ENCODE measurements around the gene EMP3.

The EMP3 gene

DNA sequence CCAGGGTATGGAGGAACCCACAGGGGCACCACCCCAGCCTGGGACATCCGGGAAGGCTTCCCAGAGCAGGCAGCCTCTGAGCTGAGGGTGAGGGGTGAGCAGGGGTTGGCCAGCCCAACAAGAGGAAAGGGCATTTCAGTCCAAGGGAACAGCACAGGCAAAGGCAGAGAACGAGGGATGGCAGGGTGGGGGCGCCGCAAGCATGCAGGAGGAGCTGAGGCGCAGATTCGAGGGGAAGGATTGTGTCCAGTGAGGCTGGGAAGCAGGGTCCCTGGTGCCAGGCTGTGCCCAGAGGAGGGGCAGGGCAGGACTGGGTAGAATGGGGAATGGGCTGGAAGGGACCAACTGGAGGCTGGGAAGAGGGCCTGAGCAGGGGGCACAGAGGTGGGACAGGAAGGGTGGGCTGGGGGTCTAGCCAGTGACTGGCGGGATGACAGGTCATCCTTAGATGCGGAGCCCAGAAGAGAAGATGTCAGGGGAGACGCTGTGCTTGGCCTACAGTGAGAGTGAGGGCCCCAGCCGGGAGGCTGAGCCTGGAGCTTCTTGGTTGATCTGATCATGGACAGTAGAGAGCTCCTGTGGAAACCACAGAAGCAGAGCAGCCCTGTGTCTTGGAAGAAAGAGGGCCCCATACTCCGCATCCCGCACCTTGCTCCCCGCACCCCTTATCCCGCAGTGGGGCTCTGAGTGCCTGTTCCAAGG, 13.6 kb downstream of the EMP3 start:
- Histone ChIP-seq H3K79me2 (ENCODE audit: control insufficient read depth, insufficient read depth, low read length) (no peaks in the 10 kb centered on the region), H3K27ac (ENCODE audit: low read depth, low read length) (no peak overlapping the region), H2BK15ac (replicated peaks; ENCODE audit: low read depth) (no peak overlapping the region), H3K4me3 (ENCODE audit: low read length) (no peak overlapping the region), H3K36me3 (ENCODE audit: control insufficient read depth, insufficient read depth, low read length) (no peaks in the 10 kb centered on the region), H3K4me2 (ENCODE audit: low read length) (no peak overlapping the region), H3K56ac (ENCODE audit: low read length) (no peak overlapping the region), H2BK5ac (ENCODE audit: low read length) (no peak overlapping the region), H2AK5ac (ENCODE audit: low read length) (no peak overlapping the region), H3K9ac (ENCODE audit: low read length) (no peak overlapping the region), H3K23ac (ENCODE audit: low read length) (no peak overlapping the region), H3K27me3 (ENCODE audit: insufficient read depth, low read length, poor library complexity) (no peaks in the 10 kb centered on the region), H2BK120ac (ENCODE audit: low read depth, low read length) (no peak overlapping the region), H4K8ac (ENCODE audit: low read depth, low read length) (no peak overlapping the region), H4K5ac (ENCODE audit: low read length) (no peak overlapping the region), H3K4me1 (ENCODE audit: control insufficient read depth, low read depth, low read length) (no peaks in the 10 kb centered on the region), H3K4ac (ENCODE audit: low read depth, low read length) (no peak overlapping the region), H3K18ac (ENCODE audit: low read length) (no peak overlapping the region), H3K79me1 (ENCODE audit: low read length) (no peaks in the 10 kb centered on the region)
- DNase-seq: no peak
- WGBS (ENCODE audit: extremely low coverage, insufficient coverage, low lambda C conversion rate): no CpG with 5 or more reads among the region's 14 CpGs

DNA sequence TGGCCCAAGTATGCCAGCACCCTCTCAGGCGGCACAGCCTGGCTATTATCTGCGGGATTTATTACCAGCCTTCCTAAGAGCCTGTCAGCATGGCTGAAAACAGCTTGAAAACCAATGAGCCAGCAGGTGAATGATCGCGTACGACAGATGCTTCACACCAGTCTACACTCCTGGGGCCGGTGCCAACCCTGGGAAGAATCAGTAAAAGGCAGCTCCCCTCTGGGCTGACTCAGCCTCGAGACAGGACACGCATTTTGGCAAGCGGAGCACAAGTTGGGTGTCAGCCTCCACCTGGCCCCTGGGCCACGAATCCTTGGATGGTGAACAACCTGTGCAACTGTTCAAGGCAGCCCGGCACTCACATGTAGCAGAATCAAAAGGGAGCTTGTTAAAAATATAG, 15.6 kb downstream of the EMP3 start:
- Histone ChIP-seq H2BK5ac (ENCODE audit: low read length) (no peak overlapping the region), H3K18ac (ENCODE audit: low read length) (no peak overlapping the region), H3K4me2 (ENCODE audit: low read length) (no peak overlapping the region), H2AK5ac (ENCODE audit: low read length) (no peak overlapping the region), H3K4ac (ENCODE audit: low read depth, low read length) (no peak overlapping the region), H3K4me1 (ENCODE audit: control insufficient read depth, low read depth, low read length) (no peaks in the 10 kb centered on the region), H3K79me2 (ENCODE audit: control insufficient read depth, insufficient read depth, low read length) (no peaks in the 10 kb centered on the region), H4K5ac (ENCODE audit: low read length) (no peak overlapping the region), H3K79me1 (ENCODE audit: low read length) (no peaks in the 10 kb centered on the region), H2BK15ac (replicated peaks; ENCODE audit: low read depth) (no peak overlapping the region), H3K36me3 (ENCODE audit: control insufficient read depth, insufficient read depth, low read length) (no peaks in the 10 kb centered on the region), H4K8ac (ENCODE audit: low read depth, low read length) (no peak overlapping the region), H3K23ac (ENCODE audit: low read length) (no peak overlapping the region), H3K27ac (ENCODE audit: low read depth, low read length) (no peak overlapping the region), H3K9ac (ENCODE audit: low read length) (no peak overlapping the region), H2BK120ac (ENCODE audit: low read depth, low read length) (no peak overlapping the region), H3K56ac (ENCODE audit: low read length) (no peak overlapping the region), H3K27me3 (ENCODE audit: insufficient read depth, low read length, poor library complexity) (no peaks in the 10 kb centered on the region), H3K4me3 (ENCODE audit: low read length) (no peak overlapping the region)
- no CpG with 5 or more reads among the region's 11 CpGs for WGBS (ENCODE audit: extremely low coverage, insufficient coverage, low lambda C conversion rate)
- no peak for DNase-seq

GRCh38 chr19:48341515-48342413, 16.4 kb downstream of the EMP3 start:
- H3K4me1 ChIP-seq (ENCODE audit: control insufficient read depth, low read depth, low read length): no peaks in the 10 kb centered on the region
- no peak overlapping the region for H3K56ac ChIP-seq (ENCODE audit: low read length)

GRCh38 chr19:48342414-48342738, 17.0 kb downstream of the EMP3 start:
- no peak overlapping the region for H2BK5ac ChIP-seq (ENCODE audit: low read length)
- WGBS (ENCODE audit: extremely low coverage, insufficient coverage, low lambda C conversion rate): no CpG with 5 or more reads among the region's 20 CpGs
- H4K5ac ChIP-seq (ENCODE audit: low read length): no peak overlapping the region

More at GRCh38 chr19:48341515-48342413, 16.4 kb downstream of the EMP3 start:
- no peak for DNase-seq
- Histone ChIP-seq H2BK15ac (replicated peaks; ENCODE audit: low read depth) (no peak overlapping the region), H3K9ac (ENCODE audit: low read length) (no peak overlapping the region), H3K27ac (ENCODE audit: low read depth, low read length) (no peak overlapping the region), H3K27me3 (ENCODE audit: insufficient read depth, low read length, poor library complexity) (no peaks in the 10 kb centered on the region), H2BK5ac (ENCODE audit: low read length) (no peak overlapping the region), H3K36me3 (ENCODE audit: control insufficient read depth, insufficient read depth, low read length) (no peaks in the 10 kb centered on the region), H3K4me2 (ENCODE audit: low read length) (no peak overlapping the region), H4K5ac (ENCODE audit: low read length) (no peak overlapping the region), H2AK5ac (ENCODE audit: low read length) (no peak overlapping the region), H3K4ac (ENCODE audit: low read depth, low read length) (no peak overlapping the region), H2BK120ac (ENCODE audit: low read depth, low read length) (no peak overlapping the region), H3K79me1 (ENCODE audit: low read length) (no peaks in the 10 kb centered on the region), H3K18ac (ENCODE audit: low read length) (no peak overlapping the region), H3K79me2 (ENCODE audit: control insufficient read depth, insufficient read depth, low read length) (no peaks in the 10 kb centered on the region), H4K8ac (ENCODE audit: low read depth, low read length) (no peak overlapping the region), H3K23ac (ENCODE audit: low read length) (no peak overlapping the region), H3K4me3 (ENCODE audit: low read length) (no peak overlapping the region)
- no CpG with 5 or more reads among the region's 10 CpGs for WGBS (ENCODE audit: extremely low coverage, insufficient coverage, low lambda C conversion rate)

GRCh38 chr19:48342841-48343540, 17.6 kb downstream of the EMP3 start:
- no peaks in the 10 kb centered on the region for H3K27me3 ChIP-seq (ENCODE audit: insufficient read depth, low read length, poor library complexity)
- H3K79me2 ChIP-seq (ENCODE audit: control insufficient read depth, insufficient read depth, low read length): no peaks in the 10 kb centered on the region
- no peak overlapping the region for H3K4me2 ChIP-seq (ENCODE audit: low read length)
- no peak overlapping the region for H3K9ac ChIP-seq (ENCODE audit: low read length)
- no peak overlapping the region for H3K27ac ChIP-seq (ENCODE audit: low read depth, low read length)
- H3K4me1 ChIP-seq (ENCODE audit: control insufficient read depth, low read depth, low read length): no peaks in the 10 kb centered on the region
- H3K4ac ChIP-seq (ENCODE audit: low read depth, low read length): no peak overlapping the region
- no peak overlapping the region for H3K4me3 ChIP-seq (ENCODE audit: low read length)
- H2BK5ac ChIP-seq (ENCODE audit: low read length): no peak overlapping the region
- H2BK120ac ChIP-seq (ENCODE audit: low read depth, low read length): no peak overlapping the region
- H2BK15ac ChIP-seq (replicated peaks; ENCODE audit: low read depth): no peak overlapping the region
- H3K79me1 ChIP-seq (ENCODE audit: low read length): no peaks in the 10 kb centered on the region
- no peaks in the 10 kb centered on the region for H3K36me3 ChIP-seq (ENCODE audit: control insufficient read depth, insufficient read depth, low read length)
- H4K8ac ChIP-seq (ENCODE audit: low read depth, low read length): no peak overlapping the region
- no peak overlapping the region for H3K56ac ChIP-seq (ENCODE audit: low read length)
- H3K18ac ChIP-seq (ENCODE audit: low read length): no peak overlapping the region
- no peak overlapping the region for H2AK5ac ChIP-seq (ENCODE audit: low read length)
- no peak overlapping the region for H3K23ac ChIP-seq (ENCODE audit: low read length)
- WGBS (ENCODE audit: extremely low coverage, insufficient coverage, low lambda C conversion rate): no CpG with 5 or more reads among the region's 23 CpGs
- no peak overlapping the region for H4K5ac ChIP-seq (ENCODE audit: low read length)
- DNase-seq: no peak

More at GRCh38 chr19:48342414-48342738, 17.0 kb downstream of the EMP3 start:
- Histone ChIP-seq H3K4ac (ENCODE audit: low read depth, low read length) (no peak overlapping the region), H2BK120ac (ENCODE audit: low read depth, low read length) (no peak overlapping the region), H3K27ac (ENCODE audit: low read depth, low read length) (no peak overlapping the region), H3K27me3 (ENCODE audit: insufficient read depth, low read length, poor library complexity) (no peaks in the 10 kb centered on the region), H4K8ac (ENCODE audit: low read depth, low read length) (no peak overlapping the region), H3K4me3 (ENCODE audit: low read length) (no peak overlapping the region), H3K79me2 (ENCODE audit: control insufficient read depth, insufficient read depth, low read length) (no peaks in the 10 kb centered on the region), H2AK5ac (ENCODE audit: low read length) (no peak overlapping the region), H3K36me3 (ENCODE audit: control insufficient read depth, insufficient read depth, low read length) (no peaks in the 10 kb centered on the region), H3K23ac (ENCODE audit: low read length) (no peak overlapping the region), H3K18ac (ENCODE audit: low read length) (no peak overlapping the region), H2BK15ac (replicated peaks; ENCODE audit: low read depth) (no peak overlapping the region), H3K4me2 (ENCODE audit: low read length) (no peak overlapping the region), H3K9ac (ENCODE audit: low read length) (no peak overlapping the region), H3K79me1 (ENCODE audit: low read length) (no peaks in the 10 kb centered on the region), H3K4me1 (ENCODE audit: control insufficient read depth, low read depth, low read length) (no peaks in the 10 kb centered on the region), H3K56ac (ENCODE audit: low read length) (no peak overlapping the region)
- DNase-seq: no peak
